AG04450 (cell line): ENCODE measurements around the gene CCDC80. TPM values are rescaled to one million over a fixed set of nuclear protein-coding genes. Genes with fewer than 3 reads are reported as not detected.

ENCODE experiments used
- CTCF ChIA-PET: fragments of 300-600, 350-600 bp; formaldehyde crosslinking; extraction: SDS; loops from one replicate; lab custom pipeline; 2022; ENCODE audit warnings: antibody characterized with exemption, inconsistent platforms; lab: Charles Lee
- POLR2A ChIA-PET: fragments of 350-600 bp; formaldehyde crosslinking; extraction: SDS; loops from one replicate; lab custom pipeline; 2021; ENCODE audit warnings: antibody characterized with exemption, inconsistent platforms; lab: Yijun Ruan, JAX
- DNase-seq: peaks from one replicate; pipeline ENCODE4 v3.0.0-alpha.2; 2011; ENCODE audit warnings: low read depth, low spot score
- H3K27ac ChIP-seq: one replicate; pipeline ENCODE4 v1.5.1; 2012; ENCODE audit warnings: low read depth, low read length, control low read depth
- H3K27me3 ChIP-seq: one replicate; pipeline ENCODE4 v1.6.0; 2012; ENCODE audit warnings: low read length; ENCODE audit not compliant: control insufficient read depth, insufficient read depth
- H3K4me3 ChIP-seq: 2 replicates; pipeline ENCODE4 v1.5.1; 2011; ENCODE audit warnings: mild to moderate bottlenecking, low read depth, low read length, control low read depth
- H3K9me3 ChIP-seq: 2 replicates; pipeline ENCODE4 v1.5.1; 2012; ENCODE audit warnings: low read length; ENCODE audit not compliant: control insufficient read depth, insufficient read depth
- CTCF ChIP-seq: IDR thresholded peaks from 2 replicates; pipeline ENCODE4 v1.5.1; 2011; ENCODE audit warnings: low read depth, low read length, control low read depth, inconsistent platforms
- polyA plus RNA-seq: library from polyadenylated mRNA; depleted of rRNA; stranded (reverse); fragments of >200 nt; gene quantifications from 2 replicates; pipeline ENCODE4 v1.2.3, GENCODE V29; 2011; rRNA removed

CCDC80 gene
- polyA plus RNA-seq, 1 experiment: 202 TPM

GRCh38 chr3:112555535-112556170 lies 85.3 kb downstream of the CCDC80 start:
- ChIA-PET CTCF (no interaction called here), POLR2A (no interaction called here)
- Histone ChIP-seq H3K4me3 (no peak overlapping the region), H3K9me3 (no peaks in the 10 kb centered on the region), H3K27me3 (no peaks in the 10 kb centered on the region), H3K27ac (no peak overlapping the region)
- DNase-seq: no peak
- no peak for TF ChIP-seq CTCF

GRCh38 chr3:112550859-112551258 lies 90.1 kb downstream of the CCDC80 start:
- no peak for TF ChIP-seq CTCF
- no peak for DNase-seq
- ChIA-PET CTCF (interaction anchor here (0.5 to 1.7 kb wide), 5 partner anchors 10 to 439 kb away, joined by 3 to 7 read pairs (median 3); partner anchors contain the start of gene SLC9C1), POLR2A (no interaction called here)
- H3K4me3 ChIP-seq: no peak overlapping the region
- no peak overlapping the region for H3K27ac ChIP-seq
- H3K9me3 ChIP-seq: no peaks in the 10 kb centered on the region
- H3K27me3 ChIP-seq: no peaks in the 10 kb centered on the region

Other genes with a start within 250 kb of the CCDC80 start
- not detected in 2 replicates for gene BTLA, start 141.7 kb downstream of the CCDC80 start, polyA plus RNA-seq
- gene ATG3, start 79.2 kb downstream of the CCDC80 start, polyA plus RNA-seq: 44.5 and 60.7 TPM in 2 replicates
- gene SLC35A5, start 79.1 kb downstream of the CCDC80 start, polyA plus RNA-seq: 40.5 and 53.6 TPM in 2 replicates
- gene CD200R1L, start 205.7 kb upstream of the CCDC80 start, polyA plus RNA-seq: not detected in 2 replicates